Left lung (tissue), 10 donors: ENCODE results near the gene PDZD4. TPM values are rescaled to one million over a fixed set of nuclear protein-coding genes. Genes with fewer than 3 reads are reported as not detected.

Experiments used
- ATAC-seq: fragments of 200-7000 bp; cut with Tn5 transposase; one replicate; pipeline ENCODE4 v1.9.1; 2020; ENCODE audit warnings: moderate library complexity
- DNase-seq, 4 donors: peaks; one replicate each; pipeline ENCODE4 v3.0.0-alpha.2; 2013 to 2020
- H3K27ac ChIP-seq, 2 donors: fragments of 200-600 bp; sonication (generic) in 1 of 2; one replicate each; pipeline versions ENCODE4 v1.5.0 to v1.8.0; 2020 to 2021
- H3K27me3 ChIP-seq, 2 donors: fragments of 200-600 bp; sonication (generic) in 1 of 2; one replicate each; pipeline versions ENCODE4 v1.5.0 to v1.8.0; 2020 to 2021
- H3K36me3 ChIP-seq, 2 donors: fragments of 200-600 bp; sonication (generic) in 1 of 2; one replicate each; pipeline versions ENCODE4 v1.5.0 to v1.8.0; 2020 to 2021
- H3K4me1 ChIP-seq, 2 donors: fragments of 200-600 bp; one replicate each; pipeline ENCODE4 v1.8.0; 2021
- H3K4me3 ChIP-seq, 2 donors: fragments of 200-600 bp; sonication (generic) in 1 of 2; one replicate each; pipeline versions ENCODE4 v1.5.0 to v1.8.0; 2020 to 2021; ENCODE audit warnings: mild to moderate bottlenecking in 1 of 2
- H3K9me3 ChIP-seq, 2 donors: fragments of 200-600 bp; sonication (generic) in 1 of 2; one replicate each; pipeline versions ENCODE4 v1.5.0 to v1.8.0; 2020 to 2021
- CTCF ChIP-seq, 2 donors: fragments of 200-600 bp; sonication (generic) in 1 of 2; IDR thresholded peaks; one replicate each; pipeline versions ENCODE4 v1.5.0 to v1.8.0; 2021; ENCODE audit warnings: antibody characterized with exemption in 2 of 2
- intact Hi-C, 2 donors: fragments of 100-400 bp; cut with DNase I; formaldehyde crosslinking; loops; one replicate each; pipeline versions ENCODE4 v1.11.2 to v1.14.2; 2022
- polyA plus RNA-seq, 6 donors: library from polyadenylated mRNA; unstranded; fragments of 120-200 nt; gene quantifications; one replicate each; pipeline ENCODE4 v1.2.1, GENCODE V29; 2013; ENCODE audit not compliant: insufficient read length in 6 of 6
- total RNA-seq, 2 donors: library from RNA; stranded (reverse); fragmentation: NEBNext Ultra II Directional; extraction: Animal tissue kit (Norgen Biotek cat#: 25700); gene quantifications; one replicate each; pipeline ENCODE4 v1.2.1, GENCODE V29; 2021
- donor health status: DM: no; HTN: yes; CAD: no.
- donor health status: DM: no; HTN: no; CAD: no.

Gene PDZD4
- total and polyA plus RNA-seq, 8 donors, result 2.3 to 13.7 (median 10.3) TPM

GRCh38 chrX:153769158-153769864 is 61.0 kb downstream of the PDZD4 start:
- Histone ChIP-seq H3K4me3 (no peak overlapping the region), H3K9me3 (no peaks in the 10 kb centered on the region), H3K27ac (no peak overlapping the region), H3K27me3 (no peaks in the 10 kb centered on the region), H3K36me3 (no peaks in the 10 kb centered on the region), H3K4me1 (peaks cover 0 to under 1% of the 10 kb centered on the region in 2 donors)
- ATAC-seq (no peak), DNase-seq (peak in 1 of 4 donors; percentile 43)
- no peak for TF ChIP-seq CTCF (IDR thresholded peaks at IDR 0.05)
- intact Hi-C loops, result loop anchor here in 1 of 2 donors (10.0 kb wide), 1 partner anchor 175 kb away; the partner anchor contains the start of gene RENBP

DNA sequence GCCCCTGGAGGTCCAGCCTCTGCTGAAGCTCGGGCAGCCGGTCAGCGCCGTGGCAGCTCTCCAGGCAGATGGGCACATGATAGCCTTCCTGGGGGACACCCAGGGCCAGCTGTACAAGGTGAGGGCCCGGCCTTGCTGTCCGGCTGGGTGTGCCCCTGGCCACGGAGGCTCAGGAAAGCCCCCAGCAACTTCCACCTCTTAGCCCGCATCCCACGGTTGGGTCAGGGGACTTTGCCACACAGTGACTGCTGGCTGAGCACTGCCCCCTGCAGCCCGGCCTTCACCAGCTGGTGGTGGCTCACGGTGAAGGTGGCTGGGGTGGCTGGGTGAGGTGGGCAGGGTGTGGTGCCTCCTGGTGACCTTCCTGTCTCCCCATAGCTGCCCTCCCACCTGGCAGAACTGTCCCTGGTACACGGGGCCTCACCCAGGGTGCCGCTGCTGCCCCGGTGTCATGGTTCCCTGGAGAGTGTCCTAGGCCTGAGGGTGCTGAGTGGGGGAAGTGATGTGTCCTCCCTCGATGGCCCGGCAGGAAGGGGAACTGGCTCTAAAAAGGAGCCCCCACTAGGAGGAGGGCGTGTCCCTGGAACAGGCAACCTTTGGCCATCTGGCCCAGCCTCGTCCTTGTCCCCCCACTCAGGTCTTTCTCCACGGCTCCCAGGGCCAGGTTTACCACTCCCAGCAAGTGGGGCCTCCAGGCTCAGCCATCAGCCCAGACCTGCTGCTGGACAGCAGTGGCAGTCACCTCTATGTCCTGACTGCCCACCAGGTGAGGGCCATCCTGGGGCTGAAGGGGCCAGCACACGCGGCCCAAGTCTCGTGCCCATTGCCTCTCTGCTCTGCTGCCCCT is 61.8 kb downstream of the PDZD4 start:
- Histone ChIP-seq H3K36me3 (no peaks in the 10 kb centered on the region), H3K27me3 (no peaks in the 10 kb centered on the region), H3K9me3 (no peaks in the 10 kb centered on the region), H3K4me3 (no peak overlapping the region), H3K4me1 (peaks cover 0 to 5% of the 10 kb centered on the region in 2 donors), H3K27ac (no peak overlapping the region)
- intact Hi-C loops, result loop anchor here in 1 of 2 donors (10.0 kb wide), 1 partner anchor 176 kb away; the partner anchor contains the start of gene RENBP
- ATAC-seq (no peak), DNase-seq (peak in 1 of 4 donors; percentile 43)
- TF ChIP-seq CTCF (IDR thresholded peaks at IDR 0.05), result no peak

DNA sequence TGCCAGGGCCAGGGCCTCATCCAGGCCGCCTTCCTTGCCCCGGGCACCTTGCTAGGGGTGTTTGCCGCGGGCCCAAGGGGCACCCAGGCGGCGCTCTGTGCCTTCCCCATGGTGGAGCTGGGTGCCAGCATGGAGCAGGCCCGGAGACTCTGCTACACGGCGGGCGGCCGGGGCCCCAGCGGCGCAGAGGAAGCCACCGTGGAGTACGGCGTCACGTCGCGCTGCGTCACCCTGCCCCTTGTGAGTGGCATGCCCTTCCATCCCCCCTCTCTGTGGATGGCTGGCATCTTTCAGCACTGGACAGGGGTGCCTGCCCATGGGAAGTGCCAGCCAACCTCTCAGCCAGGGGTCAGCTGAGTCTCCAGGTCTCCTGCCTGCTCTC is 62.7 kb downstream of the PDZD4 start:
- no peak for TF ChIP-seq CTCF (IDR thresholded peaks at IDR 0.05)
- H3K4me3 ChIP-seq, result no peak overlapping the region
- intact Hi-C loops, result loop anchor here in 1 of 2 donors (10.0 kb wide), 1 partner anchor 177 kb away; the partner anchor contains the start of gene RENBP
- no peaks in the 10 kb centered on the region for H3K27me3 ChIP-seq
- ATAC-seq (no peak), DNase-seq (no peak)
- no peaks in the 10 kb centered on the region for H3K9me3 ChIP-seq
- peaks cover 0 to 5% of the 10 kb centered on the region in 2 donors for H3K4me1 ChIP-seq
- no peak overlapping the region for H3K27ac ChIP-seq
- H3K36me3 ChIP-seq, result no peaks in the 10 kb centered on the region

DNA sequence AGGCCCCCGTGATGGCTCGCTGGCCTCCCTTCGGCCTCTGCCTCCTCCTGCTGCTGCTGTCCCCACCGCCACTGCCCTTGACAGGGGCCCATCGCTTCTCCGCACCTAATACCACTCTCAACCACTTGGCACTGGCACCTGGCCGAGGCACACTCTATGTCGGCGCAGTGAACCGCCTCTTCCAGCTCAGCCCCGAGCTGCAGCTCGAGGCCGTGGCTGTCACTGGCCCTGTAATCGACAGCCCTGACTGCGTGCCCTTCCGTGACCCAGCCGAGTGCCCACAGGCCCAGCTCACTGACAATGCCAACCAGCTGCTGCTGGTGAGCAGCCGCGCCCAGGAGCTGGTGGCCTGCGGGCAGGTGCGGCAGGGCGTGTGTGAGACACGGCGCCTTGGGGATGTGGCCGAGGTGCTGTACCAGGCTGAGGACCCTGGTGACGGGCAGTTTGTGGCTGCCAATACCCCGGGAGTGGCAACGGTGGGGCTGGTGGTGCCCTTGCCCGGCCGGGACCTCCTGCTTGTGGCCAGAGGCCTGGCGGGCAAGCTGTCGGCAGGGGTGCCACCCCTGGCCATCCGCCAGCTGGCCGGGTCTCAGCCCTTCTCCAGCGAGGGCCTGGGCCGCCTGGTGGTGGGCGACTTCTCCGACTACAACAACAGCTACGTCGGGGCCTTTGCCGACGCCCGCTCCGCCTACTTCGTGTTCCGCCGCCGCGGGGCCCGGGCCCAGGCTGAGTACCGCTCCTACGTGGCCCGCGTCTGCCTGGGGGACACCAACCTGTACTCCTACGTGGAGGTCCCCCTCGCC is 63.3 kb downstream of the PDZD4 start:
- peaks cover 0 to 5% of the 10 kb centered on the region in 2 donors for H3K4me1 ChIP-seq
- no peaks in the 10 kb centered on the region for H3K27me3 ChIP-seq
- H3K9me3 ChIP-seq, result no peaks in the 10 kb centered on the region
- no peaks in the 10 kb centered on the region for H3K36me3 ChIP-seq
- intact Hi-C loops, result loop anchor here in 1 of 2 donors (10.0 kb wide), 1 partner anchor 178 kb away; the partner anchor contains the start of gene RENBP
- no peak for TF ChIP-seq CTCF (IDR thresholded peaks at IDR 0.05)
- peak in 1 of 4 donors; percentile 55 for DNase-seq
- H3K4me3 ChIP-seq, result no peak overlapping the region
- H3K27ac ChIP-seq, result no peak overlapping the region
- no peak for ATAC-seq
